H9 (cell line): ENCODE measurements around the gene EEF1AKMT3. TPM values are rescaled to one million over a fixed set of nuclear protein-coding genes. Genes with fewer than 3 reads are reported as not detected.

ENCODE experiments used
- DNase-seq: peaks from one replicate; pipeline ENCODE4 v3.0.0-alpha.2; 2017
- H2AFZ ChIP-seq: one replicate; pipeline ENCODE4 v1.6.1; 2013; ENCODE audit warnings: mild to moderate bottlenecking, low read length, control low read depth, moderate library complexity
- H2AK5ac ChIP-seq: 2 replicates; pipeline ENCODE4 v1.6.1; 2013; ENCODE audit warnings: low read length, control low read depth, mixed read lengths; ENCODE audit not compliant: insufficient read length
- H2BK120ac ChIP-seq: one replicate; pipeline ENCODE4 v1.6.1; 2013; ENCODE audit warnings: low read depth, mild to moderate bottlenecking, low read length, control low read depth, inconsistent platforms; ENCODE audit not compliant: poor library complexity, severe bottlenecking
- H2BK12ac ChIP-seq: 2 replicates; pipeline ENCODE4 v1.6.1; 2013; ENCODE audit warnings: low read length, control low read depth, mixed read lengths, low read depth; ENCODE audit not compliant: insufficient read length
- H2BK15ac ChIP-seq: 2 replicates; pipeline ENCODE4 v1.6.1; 2013; ENCODE audit warnings: low read depth, low read length, control low read depth
- H2BK20ac ChIP-seq: one replicate; pipeline ENCODE4 v1.6.1; 2013; ENCODE audit warnings: low read depth, mild to moderate bottlenecking, low read length, control low read depth, inconsistent platforms; ENCODE audit not compliant: poor library complexity, severe bottlenecking
- H2BK5ac ChIP-seq: 2 replicates; pipeline ENCODE4 v1.6.1; 2013; ENCODE audit warnings: low read length, control low read depth, mixed read lengths; ENCODE audit not compliant: insufficient read length
- H3K14ac ChIP-seq: 2 replicates; pipeline ENCODE4 v1.6.1; 2013; ENCODE audit warnings: low read length, control low read depth; ENCODE audit not compliant: insufficient read depth
- H3K18ac ChIP-seq: 2 replicates; pipeline ENCODE4 v1.6.1; 2013; ENCODE audit warnings: low read depth, mild to moderate bottlenecking, mixed read lengths, low read length, control low read depth; ENCODE audit not compliant: insufficient read length
- H3K23ac ChIP-seq: 2 replicates; pipeline ENCODE4 v1.6.1; 2013; ENCODE audit warnings: low read length, control low read depth, mixed read lengths, low read depth; ENCODE audit not compliant: insufficient read length
- H3K23me2 ChIP-seq: 2 replicates; pipeline ENCODE4 v1.6.1; 2013; ENCODE audit warnings: low read depth, mild to moderate bottlenecking, mixed read lengths, low read length, control low read depth; ENCODE audit not compliant: insufficient read length, poor library complexity, severe bottlenecking
- H3K27ac ChIP-seq: 2 replicates; pipeline ENCODE4 v1.5.1; 2013; ENCODE audit warnings: low read length, control low read depth, mixed read lengths, low read depth; ENCODE audit not compliant: insufficient read length
- H3K27me3 ChIP-seq: 2 replicates; pipeline ENCODE4 v1.6.1; 2013; ENCODE audit warnings: low read length, control low read depth, inconsistent platforms; ENCODE audit not compliant: insufficient read depth
- H3K4ac ChIP-seq: 2 replicates; pipeline ENCODE4 v1.6.1; 2013; ENCODE audit warnings: low read depth, mild to moderate bottlenecking, control low read depth, inconsistent platforms, low read length, moderate library complexity
- H3K4me1 ChIP-seq: 2 replicates; pipeline ENCODE4 v1.6.1; 2013; ENCODE audit warnings: low read length, control low read depth, inconsistent platforms; ENCODE audit not compliant: insufficient read depth
- H3K4me2 ChIP-seq: 2 replicates; pipeline ENCODE4 v1.6.1; 2013; ENCODE audit warnings: low read length, control low read depth, mixed read lengths; ENCODE audit not compliant: insufficient read length, insufficient read depth
- H3K56ac ChIP-seq: 2 replicates; pipeline ENCODE4 v1.6.1; 2013; ENCODE audit warnings: low read depth, mild to moderate bottlenecking, mixed read lengths, low read length, control low read depth; ENCODE audit not compliant: insufficient read length
- H3K79me1 ChIP-seq: 2 replicates; pipeline ENCODE4 v1.6.1; 2013; ENCODE audit warnings: low read depth, mild to moderate bottlenecking, moderate library complexity, low read length, control low read depth, inconsistent platforms; ENCODE audit not compliant: insufficient read depth, poor library complexity, severe bottlenecking
- H3K79me2 ChIP-seq: 2 replicates; pipeline ENCODE4 v1.6.1; 2013; ENCODE audit warnings: low read length, control low read depth, inconsistent platforms; ENCODE audit not compliant: insufficient read depth
- H3K9ac ChIP-seq: 2 replicates; pipeline ENCODE4 v1.6.1; 2013; ENCODE audit warnings: low read length, control low read depth, mixed read lengths; ENCODE audit not compliant: insufficient read length; ENCODE audit errors: extremely low read depth
- H3K9me3 ChIP-seq: one replicate; pipeline ENCODE4 v1.6.1; 2013; ENCODE audit warnings: low read depth, low read length, inconsistent platforms; ENCODE audit not compliant: control insufficient read depth
- H3T11ph ChIP-seq: one replicate; pipeline ENCODE4 v1.6.1; 2013; ENCODE audit warnings: mild to moderate bottlenecking, low read length, control low read depth, inconsistent platforms
- H4K20me1 ChIP-seq: one replicate; pipeline ENCODE4 v1.6.1; 2013; ENCODE audit not compliant: control insufficient read depth, insufficient read length, insufficient read depth
- H4K5ac ChIP-seq: 2 replicates; pipeline ENCODE4 v1.6.1; 2013; ENCODE audit warnings: low read depth, mild to moderate bottlenecking, mixed read lengths, low read length, control low read depth; ENCODE audit not compliant: insufficient read length
- H4K8ac ChIP-seq: replicated peaks from 2 replicates; pipeline ENCODE4 v1.6.1; 2013; ENCODE audit warnings: low read length, control low read depth, mixed read lengths, low read depth; ENCODE audit not compliant: insufficient read length
- H4K91ac ChIP-seq: 2 replicates; pipeline ENCODE4 v1.6.1; 2013; ENCODE audit warnings: low read depth, mild to moderate bottlenecking, moderate library complexity, mixed read lengths, low read length, control low read depth; ENCODE audit not compliant: insufficient read length
- H3K27ac Mint-ChIP-seq, 3 experiments: 2 replicates in 2 of 3; 3 replicates in 1 of 3; pipeline ENCODE4 v1.8.0; 2020 to 2021; ENCODE audit warnings: mixed read lengths in 3 of 3, mild to moderate bottlenecking in 1 of 3, moderate library complexity in 1 of 3
- H3K27me3 Mint-ChIP-seq: 2 replicates; pipeline ENCODE4 v1.8.0; 2021; ENCODE audit warnings: low read depth, mild to moderate bottlenecking, moderate library complexity, mixed read lengths
- H3K36me3 Mint-ChIP-seq, 3 experiments: 2 replicates in 2 of 3; 3 replicates in 1 of 3; pipeline ENCODE4 v1.8.0; 2020 to 2021; ENCODE audit warnings: low read depth in 3 of 3, mixed read lengths in 3 of 3; ENCODE audit not compliant: insufficient read depth in 1 of 3
- H3K4me1 Mint-ChIP-seq, 2 experiments: 2 replicates each; pipeline ENCODE4 v1.8.0; 2020; ENCODE audit warnings: mixed read lengths in 2 of 2
- H3K4me3 Mint-ChIP-seq, 2 experiments: 2 replicates in 1 of 2; 3 replicates in 1 of 2; pipeline ENCODE4 v1.8.0; 2020 to 2021; ENCODE audit warnings: mild to moderate bottlenecking in 2 of 2, mixed read lengths in 2 of 2, moderate library complexity in 1 of 2
- H3K9me3 Mint-ChIP-seq, 2 experiments: 2 replicates in 1 of 2; 3 replicates in 1 of 2; pipeline ENCODE4 v1.8.0; 2020; ENCODE audit warnings: mild to moderate bottlenecking in 2 of 2, mixed read lengths in 2 of 2, moderate library complexity in 1 of 2
- WGBS: extraction: QIAGEN DNeasy Blood & Tissue Kit; methylation state at CpG from one replicate; pipeline ENCODE4 v1.1.7; 2013; ENCODE audit warnings: missing lambda C conversion rate, low lambda C conversion rate, mixed read lengths; ENCODE audit not compliant: insufficient read length; ENCODE audit errors: extremely low coverage; 5-methylcytosine and 5-hydroxymethylcytosine counted together
- total RNA-seq: library from RNA; stranded (reverse); gene quantifications from 2 replicates; pipeline ENCODE4 v1.2.1, GENCODE V29; 2021
- TF ChIP-seq, protein P1 (sequence below): fragments of 200-600 bp; sonication (generic); conservative IDR thresholded peaks from 3 replicates; pipeline ENCODE4 v1.8.0; 2021; ENCODE audit warnings: antibody characterized with exemption, mild to moderate bottlenecking

EEF1AKMT3 gene
- total RNA-seq, 1 experiment from 2014 or later: 2.9 TPM

DNA sequence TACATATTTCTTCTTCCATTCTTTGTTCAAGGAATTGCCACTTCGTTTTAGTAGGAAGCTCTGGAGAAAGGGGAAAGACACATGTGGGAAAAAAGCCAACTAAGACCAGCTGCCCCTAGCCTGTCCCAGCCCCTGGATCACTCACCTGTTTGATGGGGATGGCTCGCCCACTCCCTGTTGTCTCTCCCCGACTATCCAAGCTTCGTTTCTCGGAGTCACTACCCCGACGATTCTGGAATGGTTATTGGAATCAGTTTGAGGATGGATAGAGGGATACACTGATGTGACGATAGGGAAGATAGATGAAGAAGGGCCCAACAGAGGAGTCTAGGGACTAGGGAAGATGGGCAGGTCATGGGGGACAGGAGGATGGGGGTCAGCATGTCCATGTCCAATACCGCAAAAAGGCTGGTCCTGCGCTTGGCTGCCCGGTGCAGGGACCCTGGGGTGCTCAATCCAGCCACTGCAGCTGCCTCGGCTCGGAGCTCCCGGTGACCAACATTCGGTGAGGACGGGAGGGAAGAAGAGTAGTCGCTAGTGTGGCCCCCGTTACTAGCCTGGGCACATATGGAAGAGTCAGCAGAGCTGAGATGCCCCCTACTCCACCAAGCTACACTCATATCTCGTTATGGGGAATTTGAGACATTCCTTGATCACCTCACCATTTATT, 40.9 kb upstream of the EEF1AKMT3 start:
- peaks cover 13 to 27% of the 10 kb centered on the region in 2 experiments for H3K4me1 Mint-ChIP-seq
- Histone ChIP-seq H3K4me2 (no peak overlapping the region), H3K9ac (no peak overlapping the region), H2BK5ac (no peak overlapping the region), H3K23me2 (peaks cover 12% of the 10 kb centered on the region), H3K27ac (no peak overlapping the region), H2AK5ac (no peak overlapping the region), H3K27me3 (peaks cover 38% of the 10 kb centered on the region), H3K9me3 (no peaks in the 10 kb centered on the region), H4K20me1 (peaks cover 2% of the 10 kb centered on the region), H2BK15ac (no peak overlapping the region), H3K79me2 (no peaks in the 10 kb centered on the region), H4K8ac (no peak overlapping the region), H4K91ac (no peak overlapping the region), H3K56ac (no peak overlapping the region), H3K4me1 (no peaks in the 10 kb centered on the region; the same call in 1 of the 2 replicates), H2BK120ac (no peak overlapping the region), H4K5ac (no peak overlapping the region), H3K23ac (no peak overlapping the region), H3K4ac (no peak overlapping the region), H3K14ac (no peak overlapping the region), H2BK12ac (no peak overlapping the region), H3K18ac (no peak overlapping the region), H2BK20ac (no peak overlapping the region), H3T11ph (no peak overlapping the region), H3K79me1 (no peaks in the 10 kb centered on the region), H2AFZ (no peak overlapping the region)
- H3K4me3 Mint-ChIP-seq: no peak overlapping the region
- H3K36me3 Mint-ChIP-seq: no peaks in the 10 kb centered on the region
- H3K9me3 Mint-ChIP-seq: no peaks in the 10 kb centered on the region; a peak in 1 of 5 replicates
- no CpG with 5 or more reads among the region's 19 CpGs for WGBS
- TF ChIP-seq, protein P1, sequence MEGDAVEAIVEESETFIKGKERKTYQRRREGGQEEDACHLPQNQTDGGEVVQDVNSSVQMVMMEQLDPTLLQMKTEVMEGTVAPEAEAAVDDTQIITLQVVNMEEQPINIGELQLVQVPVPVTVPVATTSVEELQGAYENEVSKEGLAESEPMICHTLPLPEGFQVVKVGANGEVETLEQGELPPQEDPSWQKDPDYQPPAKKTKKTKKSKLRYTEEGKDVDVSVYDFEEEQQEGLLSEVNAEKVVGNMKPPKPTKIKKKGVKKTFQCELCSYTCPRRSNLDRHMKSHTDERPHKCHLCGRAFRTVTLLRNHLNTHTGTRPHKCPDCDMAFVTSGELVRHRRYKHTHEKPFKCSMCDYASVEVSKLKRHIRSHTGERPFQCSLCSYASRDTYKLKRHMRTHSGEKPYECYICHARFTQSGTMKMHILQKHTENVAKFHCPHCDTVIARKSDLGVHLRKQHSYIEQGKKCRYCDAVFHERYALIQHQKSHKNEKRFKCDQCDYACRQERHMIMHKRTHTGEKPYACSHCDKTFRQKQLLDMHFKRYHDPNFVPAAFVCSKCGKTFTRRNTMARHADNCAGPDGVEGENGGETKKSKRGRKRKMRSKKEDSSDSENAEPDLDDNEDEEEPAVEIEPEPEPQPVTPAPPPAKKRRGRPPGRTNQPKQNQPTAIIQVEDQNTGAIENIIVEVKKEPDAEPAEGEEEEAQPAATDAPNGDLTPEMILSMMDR: no peak
- H3K27ac Mint-ChIP-seq: no peak overlapping the region
- H3K27me3 Mint-ChIP-seq: peaks cover 99% of the 10 kb centered on the region
- DNase-seq: no peak
